Ishikawa (cell line): ENCODE data around the gene SMU1.

ENCODE experiments used
- EGR1 ChIP-seq: IDR thresholded peaks from 2 replicates; pipeline ENCODE4 v1.6.1; 2012
- FOXM1 ChIP-seq: IDR thresholded peaks from 2 replicates; pipeline ENCODE4 v1.6.1; 2012; ENCODE audit warnings: low read depth, borderline replicate concordance
- TCF12 ChIP-seq: IDR thresholded peaks from 2 replicates; pipeline ENCODE4 v1.6.1; 2012; ENCODE audit warnings: low read depth
- TEAD4 ChIP-seq: IDR thresholded peaks from 2 replicates; pipeline ENCODE4 v1.6.1; 2012

DNA sequence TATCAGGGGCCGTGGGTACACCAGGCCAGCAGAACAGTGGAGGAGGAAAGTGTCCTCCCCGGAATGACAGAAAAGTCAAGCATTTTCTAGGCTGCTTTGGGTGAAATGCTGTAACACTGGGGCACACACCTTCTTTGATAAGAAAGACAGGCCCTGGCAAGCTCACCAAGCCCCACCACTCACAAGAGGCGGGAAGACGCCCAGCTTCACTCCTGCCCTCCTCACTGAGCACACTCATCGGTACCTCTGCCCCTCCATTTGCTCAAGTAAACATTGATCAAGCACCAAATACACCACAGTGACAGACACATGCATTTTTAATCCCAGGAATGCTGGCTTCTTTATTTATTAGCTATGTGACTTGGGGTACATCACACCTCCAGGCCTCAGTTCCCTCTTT lies 47.6 kb upstream of the SMU1 start:
- TF ChIP-seq TEAD4 (no peak), TCF12 (no peak), EGR1 (no peak), FOXM1 (no peak)
